ENCODE measurements around the gene SLC38A3.

Gene SLC38A3

GRCh38 chr3:50160561-50160983 lies 44.5 kb upstream of the SLC38A3 start:
- no peak for DNase-seq (ENCODE audit: low read depth)
- H3K4me3 ChIP-seq (replicated peaks; ENCODE audit: low read depth, low read length) = no peak overlapping the region
- no peak for TF ChIP-seq CTCF (IDR thresholded peaks at IDR 0.05; ENCODE audit: low read length, missing control alignments)

GRCh38 chr3:50161320-50161719 lies 43.8 kb upstream of the SLC38A3 start:
- TF ChIP-seq CTCF (IDR thresholded peaks at IDR 0.05; ENCODE audit: low read length, missing control alignments) = no peak
- no peak overlapping the region for H3K4me3 ChIP-seq (replicated peaks; ENCODE audit: low read depth, low read length)
- DNase-seq (ENCODE audit: low read depth) = no peak

GRCh38 chr3:50162034-50162883 lies 42.8 kb upstream of the SLC38A3 start:
- no peak for TF ChIP-seq CTCF (IDR thresholded peaks at IDR 0.05; ENCODE audit: low read length, missing control alignments)
- DNase-seq (ENCODE audit: low read depth) = no peak
- no peak overlapping the region for H3K4me3 ChIP-seq (replicated peaks; ENCODE audit: low read depth, low read length)

GRCh38 chr3:50163572-50164455 lies 41.3 kb upstream of the SLC38A3 start:
- no peak for TF ChIP-seq CTCF (IDR thresholded peaks at IDR 0.05; ENCODE audit: low read length, missing control alignments)
- no peak overlapping the region for H3K4me3 ChIP-seq (replicated peaks; ENCODE audit: low read depth, low read length)
- peak; percentile 90 for DNase-seq (ENCODE audit: low read depth)

- TF ChIP-seq CTCF (IDR thresholded peaks at IDR 0.05; ENCODE audit: low read length, missing control alignments) = no peak
- DNase-seq (ENCODE audit: low read depth) = no peak
- H3K4me3 ChIP-seq (replicated peaks; ENCODE audit: low read depth, low read length) = no peak overlapping the region
Observed at GRCh38 chr3:50164481-50164880, 40.6 kb upstream of the SLC38A3 start.

GRCh38 chr3:50164984-50165909 lies 39.8 kb upstream of the SLC38A3 start:
- no peak overlapping the region for H3K4me3 ChIP-seq (replicated peaks; ENCODE audit: low read depth, low read length)
- TF ChIP-seq CTCF (IDR thresholded peaks at IDR 0.05; ENCODE audit: low read length, missing control alignments) = no peak
- peak; percentile 51 for DNase-seq (ENCODE audit: low read depth)
